Astrocyte of the cerebellum (primary cell): Measurements from ENCODE around the gene PARVA.
"Not testable (repeated sequence)": the region's sequence is repeated elsewhere in the genome, so short reads cannot be mapped to it uniquely, and the experiment has no call there.

Experiments
- DNase-seq: peaks from one replicate; pipeline ENCODE4 v3.0.0-alpha.2; 2011; ENCODE audit warnings: low read depth
- H3K4me3 ChIP-seq: 2 replicates; pipeline ENCODE4 v1.5.1; 2011; ENCODE audit warnings: mild to moderate bottlenecking, low read depth, low read length, moderate library complexity
- CTCF ChIP-seq: IDR thresholded peaks from 2 replicates; pipeline ENCODE4 v1.5.1; 2012; ENCODE audit warnings: low read length, low read depth, moderate library complexity, mild to moderate bottlenecking; ENCODE audit errors: missing control alignments
- in situ Hi-C: cut with HindIII; loops from 2 replicates; pipeline ENCODE4 v1.10.0; 2017; ENCODE audit warnings: low sequenced_read_pairs

PARVA gene

GRCh38 chr11:12516387-12517105 is 139.2 kb downstream of the PARVA start:
- no peak for DNase-seq
- in situ Hi-C loops = no loop called here
- no peak for TF ChIP-seq CTCF
- H3K4me3 ChIP-seq = no peak overlapping the region

- in situ Hi-C loops = no loop called here
- DNase-seq = no peak
These were observed 139.9 kb downstream of the PARVA start for GRCh38 chr11:12517306-12517705.

GRCh38 chr11:12517741-12518140 is 140.4 kb downstream of the PARVA start:
- in situ Hi-C loops = no loop called here
- no peak for DNase-seq
- TF ChIP-seq CTCF = no peak
- no peak overlapping the region for H3K4me3 ChIP-seq

More at GRCh38 chr11:12517306-12517705, 139.9 kb downstream of the PARVA start:
- TF ChIP-seq CTCF = no peak
- H3K4me3 ChIP-seq = no peak overlapping the region

GRCh38 chr11:12518606-12519385 is 141.4 kb downstream of the PARVA start:
- no peak overlapping the region for H3K4me3 ChIP-seq
- DNase-seq = no peak
- in situ Hi-C loops = no loop called here
- TF ChIP-seq CTCF = no peak

- in situ Hi-C loops = no loop called here
- DNase-seq = no peak
- H3K4me3 ChIP-seq = no peak overlapping the region
- no peak for TF ChIP-seq CTCF
These were observed 142.7 kb downstream of the PARVA start for GRCh38 chr11:12520054-12520453.

GRCh38 chr11:12520576-12520975 is 143.2 kb downstream of the PARVA start:
- H3K4me3 ChIP-seq, in situ Hi-C loops, DNase-seq: not testable (repeated sequence)

- in situ Hi-C loops = no loop called here
- no peak for TF ChIP-seq CTCF
These were observed 146.0 kb downstream of the PARVA start for GRCh38 chr11:12523180-12523924.

More at GRCh38 chr11:12523180-12523924, 146.0 kb downstream of the PARVA start:
- no peak overlapping the region for H3K4me3 ChIP-seq
- DNase-seq = no peak
